GM12892 (cell line): ENCODE data around the gene RFNG.
A peak's percentile ranks its signal among the peaks of the same experiment; 100 is the strongest.

Experiments used
- DNase-seq: peaks from one replicate; pipeline ENCODE4 v3.0.0; 2011; ENCODE audit not compliant: insufficient read length
- FAIRE-seq: peaks from 2 replicates; lab custom pipeline; 2011; peaks lifted over from hg19 to GRCh38; lab: Jason Lieb, UNC
- POLR2A ChIP-seq: IDR thresholded peaks from 2 replicates; pipeline ENCODE4 v1.6.1; 2011; ENCODE audit warnings: low read depth, low read length, control low read depth
- POLR2AphosphoS5 ChIP-seq: IDR thresholded peaks from 2 replicates; pipeline ENCODE4 v1.6.1; 2011; ENCODE audit warnings: low read depth, low read length, control low read depth
- TAF1 ChIP-seq: IDR thresholded peaks from 2 replicates; pipeline ENCODE4 v1.6.1; 2011; ENCODE audit warnings: low read depth, mild to moderate bottlenecking, control low read depth, low read length, borderline replicate concordance

Gene RFNG

DNA sequence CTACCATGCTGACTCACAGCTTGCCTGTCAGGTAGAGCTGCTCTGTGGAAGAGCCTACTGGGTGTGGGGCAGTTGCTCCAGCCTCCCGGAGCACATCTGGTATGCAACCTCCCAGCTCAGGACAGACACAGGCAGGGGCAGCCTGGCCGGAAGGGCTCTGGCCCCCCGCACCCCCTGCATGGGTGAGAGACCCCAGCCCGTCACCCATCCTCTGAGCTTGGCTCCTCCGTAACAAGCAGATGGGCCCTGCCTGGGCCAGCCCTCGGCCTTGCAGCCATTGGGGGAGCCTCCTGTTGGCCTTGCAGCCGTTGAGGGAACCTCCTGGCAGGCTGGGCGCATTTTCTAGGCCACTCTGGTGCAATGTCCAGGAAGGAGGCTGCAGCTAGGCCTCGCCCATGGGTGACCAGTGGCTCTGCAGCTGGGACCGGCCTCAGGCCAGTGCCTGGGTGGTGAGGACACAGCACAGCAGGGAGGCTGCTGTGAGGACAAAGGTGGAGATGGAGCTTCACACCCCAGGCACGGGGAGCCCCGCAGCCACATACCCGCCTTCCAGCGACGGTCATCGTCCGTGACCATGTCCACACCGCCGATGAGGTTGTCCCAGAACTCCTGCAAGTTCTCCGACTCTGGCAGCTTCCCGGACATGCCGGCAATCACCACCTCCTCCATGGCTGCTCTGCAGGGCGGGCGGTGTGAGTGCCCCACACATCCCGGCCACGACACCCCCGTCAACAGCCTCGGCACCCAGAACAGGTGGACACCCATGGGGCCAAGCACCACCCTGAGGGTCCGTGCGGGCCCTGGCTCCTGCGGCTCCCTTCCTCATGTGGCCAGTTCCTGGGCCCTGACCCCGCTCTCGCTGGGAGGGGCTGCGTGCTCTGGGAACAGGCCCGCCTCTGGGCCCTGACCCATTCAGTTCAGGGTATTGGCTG is 44.4 kb upstream of the RFNG start:
- DNase-seq, result no peak
- FAIRE-seq, result peak; percentile 9

DNA sequence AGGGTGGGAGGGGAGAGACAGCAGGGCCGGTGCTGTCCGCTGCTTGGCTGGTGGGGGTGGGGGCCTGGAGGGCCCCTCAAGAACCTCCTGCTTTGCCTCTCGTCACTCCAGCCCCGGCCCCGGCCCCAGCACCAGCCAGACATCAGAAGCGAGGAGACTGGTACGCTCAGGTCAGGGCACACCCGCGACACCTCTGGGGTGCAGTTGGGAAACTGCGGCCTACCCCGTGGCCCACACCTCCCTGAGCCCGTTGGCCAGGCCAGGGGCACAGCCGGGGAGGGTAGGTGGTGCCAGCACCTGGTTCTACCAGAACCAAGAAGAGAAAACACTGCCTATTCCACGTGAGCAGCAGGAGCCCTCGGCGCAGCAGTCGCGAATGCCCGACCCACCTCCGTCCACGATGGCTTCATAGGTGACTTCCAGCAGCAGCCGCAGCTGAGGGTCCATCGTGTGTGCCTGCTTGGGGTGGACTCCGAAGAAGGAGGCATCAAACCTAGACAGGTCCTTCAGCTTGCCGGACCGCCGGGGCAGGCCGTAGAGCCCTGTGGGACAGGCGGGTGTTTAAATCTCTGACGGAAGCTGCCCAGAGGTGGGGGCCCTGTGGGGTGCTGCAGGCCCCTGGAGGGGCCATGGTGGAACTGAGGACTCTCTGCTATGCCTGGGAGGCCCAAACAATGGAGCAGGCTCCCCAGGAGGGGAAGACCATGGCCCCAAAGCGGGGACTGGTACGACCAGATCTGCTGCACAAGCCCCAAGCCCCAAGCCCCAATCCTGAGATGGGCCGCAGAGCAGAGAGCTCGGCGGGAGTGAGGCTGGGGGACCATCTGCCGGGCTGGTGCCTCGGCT is 43.5 kb upstream of the RFNG start:
- DNase-seq (no peak), FAIRE-seq (no peak)
- TF ChIP-seq POLR2AphosphoS5 (no peak), POLR2A (no peak), TAF1 (no peak)

More for the DNA sequence above, 44.4 kb upstream of the RFNG start:
- TF ChIP-seq POLR2AphosphoS5 (no peak), TAF1 (no peak), POLR2A (no peak)

DNA sequence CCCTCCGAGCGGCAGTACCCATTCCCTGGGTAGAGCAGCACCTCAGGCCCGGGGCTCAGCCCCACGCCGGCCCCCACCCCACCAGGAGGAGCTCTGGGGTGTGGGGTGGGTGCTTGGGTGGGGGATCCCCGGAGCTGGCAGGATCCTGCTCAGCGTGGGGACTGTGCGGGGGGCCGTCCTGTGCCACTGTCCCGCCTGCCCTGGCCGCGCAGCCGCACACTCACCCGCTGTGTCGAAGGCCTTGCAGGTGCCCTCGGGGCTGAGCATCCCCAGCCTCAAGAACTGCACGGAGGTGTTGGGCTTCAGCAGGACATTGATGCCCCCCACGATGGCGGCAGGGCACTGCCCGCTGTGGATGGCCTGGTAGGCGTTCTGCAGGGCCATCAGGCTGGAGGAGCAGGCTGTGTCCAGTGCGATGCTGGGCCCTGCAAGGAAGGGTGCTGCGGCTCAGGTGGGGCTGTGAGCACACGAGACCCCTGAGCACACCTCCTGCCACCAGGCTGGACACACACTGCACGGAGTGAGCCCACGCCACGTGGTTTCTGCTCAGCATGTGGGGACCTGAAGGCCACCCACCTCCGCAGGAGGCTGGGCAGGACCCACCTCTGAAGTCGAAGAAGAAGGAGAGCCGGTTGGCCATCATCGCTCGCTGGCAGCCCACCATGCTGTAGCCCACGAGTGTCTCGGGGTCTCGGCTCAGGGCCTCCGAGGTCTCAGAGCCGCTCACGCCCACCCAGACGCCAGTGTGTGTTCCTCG is 41.6 kb upstream of the RFNG start:
- TF ChIP-seq POLR2A (no peak), POLR2AphosphoS5 (no peak), TAF1 (no peak)
- DNase-seq, result no peak
- no peak for FAIRE-seq

DNA sequence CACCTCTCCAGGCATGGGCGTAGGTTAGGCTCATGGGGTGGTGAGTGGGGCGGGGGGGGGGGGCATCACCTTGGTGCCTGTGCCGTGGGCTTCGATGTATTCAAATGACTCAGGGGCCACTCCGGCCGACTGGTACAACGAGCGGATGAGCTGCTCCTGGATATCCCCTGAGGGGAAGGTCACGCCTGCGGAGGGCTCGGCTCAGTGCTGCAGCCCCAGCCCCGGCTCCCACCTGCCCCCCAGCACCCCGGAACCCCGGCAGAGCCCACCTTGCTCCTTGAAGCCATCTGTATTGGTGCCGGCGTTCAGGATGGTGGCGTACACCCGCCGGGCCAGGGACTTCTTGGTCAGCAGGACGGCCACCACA is 41.0 kb upstream of the RFNG start:
- TF ChIP-seq POLR2AphosphoS5, result no peak
- no peak for TF ChIP-seq POLR2A
- TF ChIP-seq TAF1, result no peak
- no peak for DNase-seq
- no peak for FAIRE-seq

DNA sequence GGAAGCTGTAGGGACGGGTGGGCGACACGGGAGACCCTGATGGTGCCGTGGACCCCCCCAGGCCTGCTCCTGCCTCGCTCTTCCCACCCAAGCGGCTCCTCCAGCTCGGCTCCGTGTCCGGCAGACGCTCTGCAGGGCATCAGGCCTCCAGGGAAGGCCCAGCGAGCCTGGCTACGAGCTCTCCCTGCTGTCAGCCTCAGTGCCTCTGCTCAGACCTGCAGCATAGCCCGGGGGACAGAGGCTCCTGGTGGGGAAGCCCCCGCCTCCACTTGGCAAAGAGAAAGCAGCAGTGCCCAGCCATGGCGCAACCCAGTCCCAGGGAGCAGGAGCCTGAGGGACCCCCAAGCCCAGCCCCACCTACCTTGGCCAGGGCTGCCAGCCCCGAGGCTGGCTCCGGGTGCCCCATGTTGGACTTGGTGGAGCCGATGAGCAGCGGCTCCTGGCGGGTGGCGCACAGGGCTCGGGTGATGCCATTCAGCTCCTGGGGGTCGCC is 40.5 kb upstream of the RFNG start:
- DNase-seq (no peak), FAIRE-seq (no peak)
- no peak for TF ChIP-seq POLR2AphosphoS5
- no peak for TF ChIP-seq POLR2A

DNA sequence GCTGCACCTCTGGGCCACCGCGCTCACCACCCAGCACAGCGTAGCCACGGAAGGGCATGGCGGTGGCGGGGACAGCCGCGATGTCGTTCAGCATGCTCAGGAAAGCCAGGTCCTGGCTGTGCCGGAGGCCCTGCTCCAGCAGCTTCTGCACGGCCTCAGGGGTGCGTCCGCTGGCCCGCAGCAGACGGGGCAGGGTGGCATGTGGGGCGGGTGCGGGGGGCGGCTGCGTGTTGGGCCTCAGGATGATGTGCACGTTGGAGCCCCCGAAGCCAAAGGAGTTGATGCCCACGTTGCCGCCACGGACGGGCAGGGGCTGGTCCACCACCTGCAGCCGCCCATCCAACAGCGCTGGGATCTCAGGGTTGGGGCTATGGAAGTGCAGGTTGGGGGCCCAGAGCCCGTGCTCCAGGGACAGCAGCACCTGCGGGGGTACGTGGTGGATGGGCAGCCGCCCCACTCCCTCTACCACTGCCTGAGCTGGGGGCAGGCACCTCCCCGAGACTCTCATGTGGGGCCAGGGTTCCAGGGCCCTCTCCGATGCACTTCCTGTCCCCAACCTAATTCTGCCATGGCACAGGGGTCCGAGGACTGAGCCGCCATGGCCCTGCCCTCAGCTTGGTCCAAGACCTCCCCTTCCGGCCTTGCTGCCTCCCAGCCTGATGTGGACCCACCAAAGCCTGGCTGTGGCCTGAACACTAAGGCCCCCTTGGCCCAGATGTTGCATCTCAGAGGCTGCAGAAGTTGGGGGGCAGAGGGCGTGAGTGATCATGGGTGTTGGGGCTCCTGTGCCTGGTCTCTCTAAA is 39.9 kb upstream of the RFNG start:
- DNase-seq (no peak), FAIRE-seq (no peak)
- TF ChIP-seq POLR2A, result no peak
- no peak for TF ChIP-seq TAF1
- TF ChIP-seq POLR2AphosphoS5, result no peak

DNA sequence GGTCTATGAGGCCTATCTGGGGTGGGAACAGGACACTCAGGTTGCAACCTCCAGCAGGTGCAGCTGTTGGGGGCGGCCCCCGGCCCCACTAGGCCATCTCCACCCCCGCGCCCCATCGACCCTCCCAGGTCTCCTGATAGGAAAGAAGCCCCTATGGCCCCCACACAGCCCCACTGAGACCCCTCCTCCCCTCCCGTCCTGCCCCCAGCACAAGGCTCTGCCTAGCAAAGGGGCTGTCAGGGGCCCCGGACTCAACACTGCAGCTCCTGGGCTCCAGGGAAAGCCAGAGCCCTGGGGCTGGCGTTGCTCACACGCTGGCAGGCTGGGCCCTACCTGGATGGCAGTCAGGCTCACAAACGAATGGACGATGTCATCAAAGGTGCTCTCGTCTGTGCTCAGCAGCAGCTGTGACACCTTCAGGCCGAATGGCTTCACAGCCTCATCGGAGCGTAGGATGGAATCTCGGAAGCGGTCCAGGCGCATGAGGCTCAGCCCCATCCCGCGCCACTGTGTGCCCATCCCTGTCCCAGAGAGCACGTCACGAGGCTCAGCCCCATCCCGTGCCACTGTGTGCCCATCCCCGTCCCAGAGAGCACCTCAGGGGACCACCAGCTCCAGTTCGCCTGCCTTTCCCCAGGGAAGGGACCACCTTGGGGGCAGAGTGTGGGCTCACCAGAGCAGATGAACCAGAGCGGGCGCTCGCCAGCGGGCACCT is 39.1 kb upstream of the RFNG start:
- DNase-seq, result no peak
- no peak for FAIRE-seq
- no peak; the same call in 1 of the 2 replicates for TF ChIP-seq POLR2A
- no peak for TF ChIP-seq TAF1
- TF ChIP-seq POLR2AphosphoS5, result no peak

DNA sequence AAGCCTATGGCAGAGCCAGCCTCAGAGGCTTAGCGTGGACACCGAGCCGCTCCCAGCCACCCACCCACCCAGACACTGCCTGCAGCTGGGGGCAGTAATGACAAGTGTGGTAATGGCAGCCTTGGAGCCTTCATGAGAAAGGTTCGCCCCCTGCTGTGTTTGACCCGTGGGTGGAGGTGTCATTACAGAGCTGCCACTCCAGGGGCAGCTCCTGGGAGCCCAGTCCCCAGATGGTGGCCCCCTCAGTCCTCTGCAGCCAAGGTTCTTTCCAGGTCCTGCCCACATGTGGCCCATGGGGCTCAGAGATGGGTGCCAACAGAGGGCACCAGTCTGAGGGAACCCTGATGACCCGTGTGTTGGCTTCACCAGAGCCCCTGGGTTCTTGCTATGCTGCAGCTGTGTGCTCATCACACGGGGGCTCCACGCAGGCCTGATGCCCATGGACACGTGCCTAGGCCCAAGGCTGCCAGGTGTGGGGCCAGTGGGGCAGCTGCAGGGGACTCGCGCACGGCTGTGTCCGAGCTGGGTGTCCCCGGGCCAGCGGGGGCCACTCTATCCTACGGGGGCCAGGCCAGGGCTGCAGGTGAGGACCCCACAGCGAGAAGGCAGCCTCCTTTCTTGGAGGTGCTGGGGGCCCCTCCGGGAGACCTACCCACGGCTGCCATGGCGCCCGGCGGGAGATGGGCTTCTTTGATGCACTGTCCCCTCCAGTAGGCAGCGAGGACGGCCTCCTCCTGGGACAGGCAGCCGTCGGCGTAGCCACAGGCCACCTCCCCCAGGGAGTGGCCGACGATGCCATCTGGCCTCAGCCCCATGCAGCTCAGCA is 38.3 kb upstream of the RFNG start:
- DNase-seq (no peak), FAIRE-seq (no peak)
- TF ChIP-seq POLR2A (no peak; the same call in 1 of the 2 replicates), POLR2AphosphoS5 (no peak), TAF1 (no peak)

DNA sequence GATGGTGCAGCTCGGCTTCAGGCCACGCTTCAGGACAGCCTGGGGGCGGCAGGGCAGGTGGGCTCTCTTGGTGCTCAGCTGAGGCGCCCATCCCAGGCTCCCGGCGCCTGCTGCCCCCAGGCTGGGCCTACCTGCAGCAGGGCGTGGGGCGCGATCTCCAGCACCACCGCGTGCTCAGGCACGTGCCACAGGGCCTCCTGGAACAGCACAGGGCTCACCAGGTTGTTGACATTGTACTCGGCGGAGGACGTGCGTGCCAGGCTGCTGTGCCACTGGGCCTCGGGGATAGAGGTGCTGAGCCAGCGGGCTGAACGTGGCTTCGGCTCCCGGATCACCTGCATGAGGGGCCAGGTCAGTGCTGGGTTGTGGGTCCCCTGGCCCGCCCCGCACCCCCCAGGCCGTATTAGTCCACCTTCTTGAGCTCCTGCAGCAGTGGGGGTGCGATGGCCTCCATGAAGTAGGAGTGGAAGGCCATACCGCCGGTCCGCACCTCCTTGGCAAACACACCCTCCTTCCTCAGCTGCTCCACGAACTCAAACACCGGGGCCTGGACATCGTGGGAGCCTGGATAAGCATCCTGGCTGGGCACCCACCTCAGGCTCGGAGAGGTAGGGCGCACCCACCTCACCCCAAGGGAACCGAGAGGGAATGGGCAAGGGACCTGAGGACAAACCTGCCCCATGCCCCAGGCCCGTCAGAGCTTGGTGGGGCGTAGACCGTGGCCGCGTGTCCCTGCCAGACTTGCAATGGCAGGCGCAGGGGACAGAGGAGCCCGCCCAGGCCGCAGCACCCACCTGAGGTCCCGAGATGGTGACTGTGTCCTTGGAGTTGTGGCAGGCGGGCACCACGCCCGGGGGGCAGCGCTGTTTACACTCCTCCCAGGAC is 37.5 kb upstream of the RFNG start:
- no peak for FAIRE-seq
- DNase-seq, result no peak
- no peak for TF ChIP-seq TAF1
- no peak for TF ChIP-seq POLR2AphosphoS5
- TF ChIP-seq POLR2A, result no peak; the same call in 1 of the 2 replicates
